Measurements from ENCODE around the gene SPAST.

GRCh38 chr2:32166115-32166574, 102.8 kb downstream of the SPAST start:
- TF ChIP-seq CTCF (conservative IDR thresholded peaks at IDR 0.05; ENCODE audit: low read depth in 2 of 2), result no peak
- TF ChIP-seq EZH2phosphoT487 (IDR thresholded peaks at IDR 0.05; ENCODE audit: unreplicated experiment), result no peak
- TF ChIP-seq EZH2 (IDR thresholded peaks at IDR 0.05; ENCODE audit: low read depth, unreplicated experiment), result no peak
- TF ChIP-seq CREB1 (CRISPR knock-in tag; IDR thresholded peaks at IDR 0.05; ENCODE audit: low read depth), result no peak
- no peak for TF ChIP-seq STAT1 (IDR thresholded peaks at IDR 0.05; ENCODE audit: unreplicated experiment)
- no peak for TF ChIP-seq REST (IDR thresholded peaks at IDR 0.05; ENCODE audit: unreplicated experiment)
- no peak for TF ChIP-seq JUNB (IDR thresholded peaks at IDR 0.05; ENCODE audit: unreplicated experiment)
- TF ChIP-seq ZNF331 (CRISPR knock-in tag; IDR thresholded peaks at IDR 0.05; ENCODE audit: low read depth), result no peak
- no peak for TF ChIP-seq POLR2AphosphoS5 (IDR thresholded peaks at IDR 0.05; ENCODE audit: low read depth)
